GM18498 (cell line): ENCODE data around the gene AASDH.
"Not testable (repeated sequence)": the region's sequence is repeated elsewhere in the genome, so short reads cannot be mapped to it uniquely, and the experiment has no call there.

Source experiments
- ATAC-seq: cut with Tn5 transposase; IDR thresholded peaks from one replicate; pipeline ENCODE4 v1.9.1; 2021; ENCODE audit warnings: mild to moderate bottlenecking, moderate library complexity; ENCODE audit not compliant: unreplicated experiment

Gene AASDH

DNA sequence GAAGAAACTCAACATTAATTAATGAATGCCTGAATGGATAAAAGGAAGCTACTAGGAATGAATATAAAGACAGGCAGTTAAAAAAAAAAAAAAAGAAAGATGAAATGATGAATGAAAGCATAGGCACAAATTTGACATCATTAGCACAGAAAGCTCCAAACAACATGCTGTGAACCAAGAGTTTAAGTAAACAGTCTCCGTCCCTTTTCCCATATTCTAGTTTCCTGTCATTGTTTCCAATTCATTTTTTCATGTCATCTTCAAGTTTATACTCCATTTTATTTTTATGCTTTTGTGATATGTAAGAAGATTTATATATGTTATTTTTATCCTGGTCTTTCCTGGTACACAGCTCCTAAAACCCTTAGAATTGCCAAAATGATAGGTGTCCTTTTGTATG, 17.7 kb upstream of the AASDH start:
- no peak for ATAC-seq

GRCh38 chr4:56400560-56400959, 13.3 kb upstream of the AASDH start:
- no peak for ATAC-seq

DNA sequence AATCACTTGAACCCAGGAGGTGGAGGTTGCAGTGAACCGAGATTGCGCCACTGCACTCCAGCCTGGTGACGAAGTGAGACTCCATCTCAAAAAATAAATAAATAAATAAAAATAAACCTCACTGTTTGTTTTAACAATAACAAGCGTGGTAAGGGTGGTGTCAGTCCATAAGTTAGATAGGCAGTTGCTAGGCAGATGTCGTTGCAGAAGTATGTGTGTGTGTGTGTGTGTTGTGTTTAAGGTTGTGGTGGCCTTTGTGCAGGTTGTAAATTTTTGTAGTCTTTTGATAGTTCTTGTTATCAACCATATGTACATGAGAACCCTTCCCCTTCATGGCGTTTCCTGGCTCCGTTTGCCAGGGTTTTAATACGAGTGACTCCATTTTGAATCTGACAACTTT, 4.0 kb upstream of the AASDH start:
- ATAC-seq = no peak

DNA sequence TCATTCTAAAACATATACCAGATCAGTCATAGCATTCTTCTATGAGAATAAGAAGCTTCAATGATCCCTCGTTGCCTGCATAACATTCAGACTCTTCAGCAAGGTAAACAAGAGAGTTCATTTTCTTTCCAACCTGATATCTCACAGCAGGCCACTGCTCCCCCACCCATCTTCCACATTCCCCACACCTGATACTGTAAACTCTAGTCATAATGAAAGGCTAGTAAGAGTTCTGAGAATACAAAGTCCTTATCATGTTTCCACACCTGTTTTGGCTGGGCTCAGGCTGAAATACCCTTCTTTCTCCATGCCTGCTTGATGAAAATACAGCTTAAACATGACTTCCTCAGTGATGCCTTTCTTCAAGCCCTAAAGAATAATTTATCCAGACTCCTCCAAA, 2.3 kb upstream of the AASDH start:
- no peak for ATAC-seq

GRCh38 chr4:56388306-56388705, 1.0 kb upstream of the AASDH start:
- no peak for ATAC-seq

GRCh38 chr4:56386091-56386490, 1.2 kb downstream of the AASDH start:
- ATAC-seq = no peak

DNA sequence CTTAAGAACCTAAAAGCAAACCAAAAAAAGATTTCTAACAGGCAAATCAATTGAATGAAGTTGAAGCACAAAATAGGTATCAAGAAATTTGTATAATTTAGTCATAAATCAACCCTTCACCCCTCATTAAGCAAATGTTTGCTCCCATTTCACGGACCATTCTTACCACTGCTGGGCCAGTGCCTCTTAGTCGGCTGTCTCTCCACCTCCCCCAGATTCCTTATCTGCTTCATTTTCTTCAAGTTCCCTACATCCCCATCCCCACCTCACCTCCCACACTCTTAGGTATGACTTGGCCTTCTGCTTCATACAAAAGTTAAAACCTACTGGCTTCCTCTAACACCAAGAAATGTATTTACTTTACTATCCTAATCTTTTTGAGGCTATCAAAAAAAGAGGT, 11.8 kb downstream of the AASDH start:
- no peak for ATAC-seq

GRCh38 chr4:56374956-56375355, 12.3 kb downstream of the AASDH start:
- no peak for ATAC-seq

DNA sequence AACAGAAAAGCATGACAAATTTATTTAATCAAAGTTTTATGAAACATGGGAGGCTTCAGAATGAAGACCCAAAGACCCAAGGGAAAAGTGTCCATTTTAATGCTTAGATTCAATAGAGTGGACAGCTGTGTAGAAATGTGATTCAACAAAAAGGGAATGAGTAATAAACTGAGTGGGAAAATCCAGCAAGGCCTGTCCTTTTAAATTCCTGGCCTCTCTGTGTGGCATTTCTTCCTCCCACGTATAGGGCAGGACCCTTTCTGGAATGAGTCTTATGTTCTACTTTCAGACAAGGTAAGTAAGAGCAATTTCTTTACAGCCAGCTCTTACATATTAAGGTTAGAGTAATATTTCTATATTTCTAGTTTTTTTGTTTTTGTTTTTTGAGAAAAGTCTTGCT, 14.5 kb downstream of the AASDH start:
- no peak for ATAC-seq

DNA sequence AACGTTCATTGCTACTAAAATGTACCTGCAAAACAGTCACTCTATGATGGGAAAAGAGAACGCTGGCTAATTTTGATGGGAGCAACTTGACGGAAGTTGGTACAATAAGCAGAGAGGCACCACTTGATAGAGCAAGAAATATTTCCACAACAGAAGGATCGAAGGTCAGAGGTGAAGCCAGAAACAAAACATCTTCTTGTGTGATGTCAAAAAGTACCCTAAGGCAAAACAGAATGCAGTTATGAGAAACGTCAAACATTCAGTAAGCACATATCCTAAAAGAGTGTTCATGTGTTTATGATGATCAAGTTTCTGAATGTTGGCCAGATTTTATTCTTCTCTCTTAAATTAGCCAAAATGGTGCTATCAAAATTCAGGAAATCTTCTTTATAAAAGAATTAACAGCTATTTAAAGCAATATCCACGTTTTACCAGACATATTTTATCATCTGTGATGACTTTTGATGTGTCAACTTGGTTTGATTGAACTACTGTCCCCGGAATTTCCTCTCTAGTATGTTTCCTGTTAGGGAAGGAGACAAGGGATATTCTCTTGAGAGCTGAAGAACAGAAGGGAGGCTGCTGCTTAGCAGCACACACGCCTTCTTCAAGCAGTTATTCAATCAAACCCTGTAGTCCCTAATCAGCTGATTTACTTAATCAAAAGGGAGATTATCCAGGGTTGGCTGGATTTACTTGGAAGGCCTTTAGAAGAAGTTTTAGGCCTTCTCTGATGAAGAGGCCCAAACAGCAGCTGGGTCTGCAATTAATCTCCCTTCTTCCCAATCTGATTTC, 15.7 kb downstream of the AASDH start:
- ATAC-seq = no peak

GRCh38 chr4:56370377-56370776, 16.9 kb downstream of the AASDH start:
- ATAC-seq = no peak

DNA sequence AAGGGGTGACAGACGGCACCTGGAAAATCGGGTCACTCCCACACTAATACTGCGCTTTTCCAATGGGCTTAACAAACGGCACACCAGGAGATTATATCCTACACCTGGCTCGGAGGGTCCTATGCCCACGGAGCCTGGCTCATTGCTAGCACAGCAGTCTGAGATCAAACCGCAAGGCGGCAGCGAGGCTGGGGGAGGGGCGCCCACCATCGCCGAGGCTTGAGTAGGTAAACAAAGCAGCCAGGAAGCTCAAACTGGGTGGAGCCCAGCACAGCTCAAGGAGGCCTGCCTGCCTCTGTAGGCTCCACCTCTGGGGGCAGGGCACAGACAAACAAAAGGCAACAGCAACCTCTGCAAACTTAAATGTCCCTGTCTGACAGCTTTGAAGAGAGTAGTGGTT, 24.3 kb downstream of the AASDH start:
- not testable (repeated sequence) for ATAC-seq

GRCh38 chr4:56360071-56360470, 27.2 kb downstream of the AASDH start:
- no peak for ATAC-seq

GRCh38 chr4:56356650-56357049, 30.6 kb downstream of the AASDH start:
- ATAC-seq = no peak

GRCh38 chr4:56348576-56348975, 38.7 kb downstream of the AASDH start:
- ATAC-seq = no peak

DNA sequence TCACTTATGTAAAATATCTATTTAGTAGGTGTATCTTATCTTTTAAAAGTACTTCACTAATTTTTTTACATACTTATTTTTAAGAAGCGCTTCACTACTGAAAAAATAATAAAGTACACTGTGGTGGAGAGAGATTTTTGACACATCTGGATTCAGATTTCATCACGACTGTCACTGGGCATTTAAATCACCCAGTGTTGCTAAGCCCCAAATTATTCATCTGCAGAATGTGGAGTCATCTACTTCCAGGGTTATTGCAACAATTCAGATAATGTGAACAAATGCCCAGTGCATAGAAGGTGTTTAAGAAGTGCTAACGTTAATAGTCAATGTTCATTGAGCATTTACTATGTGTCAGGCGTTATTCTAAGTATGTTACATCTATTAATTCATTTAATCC, 41.8 kb downstream of the AASDH start:
- ATAC-seq = no peak

- ATAC-seq = no peak
These were observed 44.5 kb downstream of the AASDH start for GRCh38 chr4:56342746-56343145.

DNA sequence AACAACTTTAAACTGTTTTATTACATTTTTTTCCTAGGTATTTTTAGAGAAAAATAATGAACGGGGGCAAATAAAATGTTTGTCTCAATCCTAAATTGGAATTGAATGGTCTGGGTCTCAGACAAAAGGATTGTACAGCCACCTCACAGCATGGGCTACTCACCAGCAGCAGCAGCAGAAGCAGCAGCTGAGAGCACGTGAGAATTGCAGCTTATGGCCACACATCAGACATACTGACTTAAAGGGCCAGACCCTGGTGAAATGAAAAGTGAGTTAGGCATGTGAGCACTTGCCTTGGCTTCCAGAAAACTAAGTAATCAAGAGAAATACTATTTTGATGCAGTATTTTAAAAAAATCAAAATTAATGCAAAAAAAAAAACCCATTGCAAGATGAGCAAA, 56.6 kb downstream of the AASDH start:
- no peak for ATAC-seq

DNA sequence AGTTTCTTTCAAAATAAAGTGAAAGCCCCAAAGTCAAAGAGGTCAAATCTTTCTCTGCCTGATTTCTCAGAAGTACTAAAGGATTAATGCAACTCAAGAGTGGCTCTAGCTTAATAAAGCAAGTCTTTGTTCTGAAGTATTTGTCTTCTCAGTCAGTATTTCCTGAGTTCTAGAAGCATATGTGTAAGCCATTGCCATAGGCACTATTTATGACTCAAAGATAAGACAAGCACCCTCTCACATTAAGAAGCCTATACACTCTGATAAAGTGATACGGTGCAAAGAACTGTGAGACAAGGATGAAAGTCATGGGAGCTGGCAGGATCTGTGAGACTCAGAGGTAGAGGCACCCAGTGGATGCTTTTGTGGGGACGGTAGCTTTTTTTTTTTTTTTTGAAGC, 60.9 kb downstream of the AASDH start:
- ATAC-seq = no peak

DNA sequence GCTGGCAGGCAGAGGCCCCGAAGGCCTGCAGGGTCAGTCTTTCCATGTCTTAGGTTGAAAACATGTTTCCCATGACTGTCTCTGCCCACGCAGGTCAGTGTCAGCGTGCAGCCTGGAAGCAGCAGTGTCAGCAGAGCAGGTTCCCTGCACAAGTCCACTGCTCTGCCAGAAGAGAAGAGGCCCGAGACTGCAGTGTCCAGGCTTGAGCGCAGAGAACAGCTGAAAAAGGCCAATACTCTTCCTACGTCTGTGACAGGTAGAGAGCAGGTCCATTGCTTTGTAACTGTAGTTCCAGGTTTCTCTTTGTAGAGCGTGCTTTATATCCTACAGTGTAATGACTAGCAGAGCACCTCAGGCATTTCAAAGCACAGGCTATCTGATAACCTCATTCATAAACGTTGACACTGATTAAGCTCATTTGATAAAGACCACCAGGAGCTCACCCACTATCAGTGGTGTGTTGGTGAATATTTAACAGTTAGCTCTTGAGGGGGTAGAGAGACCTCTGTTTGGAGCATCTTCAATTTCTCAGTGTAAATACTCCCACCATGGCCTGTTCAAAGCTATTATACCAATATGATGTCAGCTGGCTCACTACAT, 63.2 kb downstream of the AASDH start:
- ATAC-seq = no peak

DNA sequence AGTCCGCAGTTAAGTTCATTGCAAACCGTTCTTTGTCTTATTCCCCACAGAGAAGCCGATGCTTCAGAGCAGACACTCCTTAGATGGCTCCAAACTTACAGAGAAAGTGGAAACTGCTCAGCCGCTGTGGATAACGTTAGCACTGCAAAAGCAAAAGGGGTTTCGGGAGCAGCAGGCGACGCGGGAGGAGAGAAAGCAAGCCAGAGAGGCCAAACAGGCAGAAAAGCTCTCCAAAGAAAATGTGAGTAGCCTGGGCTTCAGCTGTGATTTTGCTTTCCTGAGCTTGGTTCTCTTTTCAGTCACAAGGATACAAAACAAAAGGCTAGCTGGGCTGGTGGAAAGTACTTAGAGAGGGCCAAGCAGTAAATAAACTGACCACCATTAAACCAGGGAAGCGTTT, 64.0 kb downstream of the AASDH start:
- no peak for ATAC-seq

DNA sequence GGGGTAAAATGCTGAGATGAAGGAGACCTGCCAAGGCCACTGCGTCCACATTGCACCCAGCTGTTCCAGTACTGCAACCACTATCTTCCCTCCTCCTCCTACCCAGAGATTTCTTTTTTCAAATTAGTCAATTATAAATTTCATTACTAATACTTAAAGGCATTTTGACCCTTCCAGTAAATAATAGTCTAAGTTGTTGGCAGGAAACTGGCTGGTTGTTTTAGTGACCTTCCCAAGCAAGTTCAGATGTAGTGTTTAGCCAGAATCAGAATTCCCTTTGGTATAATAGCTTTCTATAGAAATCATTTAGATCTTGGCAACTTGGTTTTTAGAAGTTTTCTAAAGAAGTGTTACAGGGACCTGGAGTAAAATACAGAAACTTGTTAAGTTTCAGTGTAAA, 66.0 kb downstream of the AASDH start:
- no peak for ATAC-seq

GRCh38 chr4:56320293-56320692, 67.0 kb downstream of the AASDH start:
- no peak for ATAC-seq
